Esophagus muscularis mucosa (tissue), 4 donors: Measurements from ENCODE around the gene NSRP1.

Experiments used
- CTCF ChIP-seq, 3 experiments: fragments of 200-600 bp in 2 of 3; fragments of 450-650 bp in 1 of 3; sonication (generic) in 2 of 3; IDR thresholded peaks; one replicate each; pipeline ENCODE4 v1.5.1; 2017 to 2019; ENCODE audit warnings: antibody characterized with exemption in 3 of 3, mild to moderate bottlenecking in 2 of 3, moderate library complexity in 1 of 3
- EP300 ChIP-seq: sonication (generic); formaldehyde crosslinking; IDR thresholded peaks from one replicate; pipeline ENCODE4 v1.6.1; 2017; ENCODE audit warnings: antibody characterized with exemption
- POLR2A ChIP-seq: fragments of 450-650 bp; IDR thresholded peaks from one replicate; pipeline ENCODE4 v1.6.1; 2017; ENCODE audit warnings: antibody characterized with exemption, moderate library complexity, mild to moderate bottlenecking, low read depth
- POLR2AphosphoS5 ChIP-seq, 2 donors: sonication (generic); formaldehyde crosslinking; IDR thresholded peaks; one replicate each; pipeline ENCODE4 v1.6.1; 2017; ENCODE audit warnings: antibody characterized with exemption in 2 of 2

- TF ChIP-seq CTCF (IDR thresholded peaks at IDR 0.05) (no peak), POLR2A (no peak), POLR2AphosphoS5 (IDR thresholded peaks at IDR 0.05) (no peak), EP300 (no peak)
These were observed 16.6 kb downstream of the NSRP1 start for GRCh38 chr17:30133197-30133596.
